Measurements from ENCODE around the gene RANBP10.

RANBP10 gene

GRCh38 chr16:67709050-67709449, 97.3 kb downstream of the RANBP10 start:
- DNase-seq (ENCODE audit: low read depth): no peak
- TF ChIP-seq CTCF (conservative IDR thresholded peaks at IDR 0.05; ENCODE audit: control insufficient read depth, insufficient read depth, low read depth, low read length): no peak

GRCh38 chr16:67708368-67708771, 98.0 kb downstream of the RANBP10 start:
- TF ChIP-seq CTCF (conservative IDR thresholded peaks at IDR 0.05; ENCODE audit: control insufficient read depth, insufficient read depth, low read depth, low read length): no peak
- no peak overlapping the region for H3K4me3 ChIP-seq (ENCODE audit: control insufficient read depth, low read depth, low read length)
- DNase-seq (ENCODE audit: low read depth): peak; percentile 70

More at GRCh38 chr16:67709050-67709449, 97.3 kb downstream of the RANBP10 start:
- no peak overlapping the region for H3K4me3 ChIP-seq (ENCODE audit: control insufficient read depth, low read depth, low read length)

- no peak for DNase-seq (ENCODE audit: low read depth)
- no peak for TF ChIP-seq CTCF (conservative IDR thresholded peaks at IDR 0.05; ENCODE audit: control insufficient read depth, insufficient read depth, low read depth, low read length)
- H3K4me3 ChIP-seq (ENCODE audit: control insufficient read depth, low read depth, low read length): no peak overlapping the region
These were observed 98.6 kb downstream of the RANBP10 start for GRCh38 chr16:67707790-67708189.

GRCh38 chr16:67707210-67707609, 99.2 kb downstream of the RANBP10 start:
- no peak overlapping the region for H3K4me3 ChIP-seq (ENCODE audit: control insufficient read depth, low read depth, low read length)
- DNase-seq (ENCODE audit: low read depth): no peak
- TF ChIP-seq CTCF (conservative IDR thresholded peaks at IDR 0.05; ENCODE audit: control insufficient read depth, insufficient read depth, low read depth, low read length): no peak

- no peak for TF ChIP-seq CTCF (conservative IDR thresholded peaks at IDR 0.05; ENCODE audit: control insufficient read depth, insufficient read depth, low read depth, low read length)
- H3K4me3 ChIP-seq (ENCODE audit: control insufficient read depth, low read depth, low read length): no peak overlapping the region
- no peak for DNase-seq (ENCODE audit: low read depth)
These were observed 102.2 kb downstream of the RANBP10 start for GRCh38 chr16:67704110-67704509.

- no peak for DNase-seq (ENCODE audit: low read depth)
- H3K4me3 ChIP-seq (ENCODE audit: control insufficient read depth, low read depth, low read length): no peak overlapping the region
- TF ChIP-seq CTCF (conservative IDR thresholded peaks at IDR 0.05; ENCODE audit: control insufficient read depth, insufficient read depth, low read depth, low read length): no peak
These were observed 102.7 kb downstream of the RANBP10 start for GRCh38 chr16:67703626-67704025.

GRCh38 chr16:67702130-67702529, 104.2 kb downstream of the RANBP10 start:
- H3K4me3 ChIP-seq (ENCODE audit: control insufficient read depth, low read depth, low read length): no peak overlapping the region
- DNase-seq (ENCODE audit: low read depth): no peak
- TF ChIP-seq CTCF (conservative IDR thresholded peaks at IDR 0.05; ENCODE audit: control insufficient read depth, insufficient read depth, low read depth, low read length): no peak

All from fibroblast of mammary gland (primary cell).